GM19452 (cell line): ENCODE data around the gene RBM46.
"Not testable (repeated sequence)": the region's sequence is repeated elsewhere in the genome, so short reads cannot be mapped to it uniquely, and the experiment has no call there.

Experiments
- ATAC-seq: cut with Tn5 transposase; IDR thresholded peaks from one replicate; pipeline ENCODE4 v1.9.1; 2021; ENCODE audit not compliant: unreplicated experiment

Gene RBM46

DNA sequence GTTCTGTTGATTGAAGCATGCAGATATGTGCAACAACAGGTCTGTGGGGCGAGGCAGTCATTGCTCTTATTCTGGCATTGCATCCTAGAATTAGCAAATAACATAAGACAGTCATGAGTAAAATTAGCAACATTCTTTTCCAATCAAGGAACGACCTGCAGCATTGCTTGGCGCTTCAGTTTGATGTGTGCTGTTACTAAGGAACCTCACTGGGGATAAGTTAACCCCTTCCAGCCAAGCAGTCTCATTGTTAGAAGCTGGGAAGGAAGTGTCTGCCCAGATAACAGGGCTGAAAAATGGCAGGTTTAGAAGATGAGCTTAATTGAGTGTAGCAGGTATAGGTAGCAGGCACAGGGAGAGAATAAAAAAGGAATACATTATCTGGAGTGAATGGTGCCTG lies 55.4 kb downstream of the RBM46 start:
- ATAC-seq = no peak

DNA sequence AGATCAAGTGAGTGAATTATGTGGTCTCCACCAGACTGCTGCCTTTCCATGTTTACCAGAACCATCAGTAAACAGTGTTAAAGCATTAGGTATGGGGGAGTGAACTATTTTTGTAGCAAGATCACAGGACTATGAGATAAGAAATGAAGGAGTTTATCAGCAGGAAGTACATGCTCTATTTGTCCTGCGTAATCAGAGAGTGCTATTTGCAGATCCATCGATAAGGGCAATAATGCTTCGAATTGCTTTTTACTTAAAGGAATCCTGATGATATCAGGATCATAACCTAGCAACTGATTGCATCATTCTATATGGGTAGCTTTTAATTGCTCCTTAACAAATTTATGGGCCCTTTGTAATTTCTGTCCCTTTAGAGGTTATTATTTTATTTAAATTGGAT lies 57.1 kb downstream of the RBM46 start:
- ATAC-seq = no peak

DNA sequence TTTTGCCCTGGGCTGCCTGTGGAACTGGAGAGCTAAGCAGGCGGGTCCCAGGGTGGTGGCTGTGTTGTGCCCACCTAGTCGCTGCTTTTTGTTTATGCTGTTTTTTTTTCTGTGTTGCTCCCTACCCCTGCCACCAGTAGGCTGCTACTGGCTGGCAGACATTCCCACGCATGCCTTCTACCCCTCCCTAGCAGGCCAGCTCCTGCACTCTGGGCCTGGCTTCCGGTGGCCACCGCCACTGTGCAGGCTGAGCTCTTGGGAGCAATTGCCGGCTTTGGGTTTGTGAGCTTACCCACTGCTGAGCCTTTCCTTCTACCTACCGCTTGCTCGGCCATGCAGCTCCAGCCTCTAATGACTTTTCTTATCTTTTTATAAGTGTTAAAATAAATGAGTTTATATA lies 57.6 kb downstream of the RBM46 start:
- no peak for ATAC-seq

DNA sequence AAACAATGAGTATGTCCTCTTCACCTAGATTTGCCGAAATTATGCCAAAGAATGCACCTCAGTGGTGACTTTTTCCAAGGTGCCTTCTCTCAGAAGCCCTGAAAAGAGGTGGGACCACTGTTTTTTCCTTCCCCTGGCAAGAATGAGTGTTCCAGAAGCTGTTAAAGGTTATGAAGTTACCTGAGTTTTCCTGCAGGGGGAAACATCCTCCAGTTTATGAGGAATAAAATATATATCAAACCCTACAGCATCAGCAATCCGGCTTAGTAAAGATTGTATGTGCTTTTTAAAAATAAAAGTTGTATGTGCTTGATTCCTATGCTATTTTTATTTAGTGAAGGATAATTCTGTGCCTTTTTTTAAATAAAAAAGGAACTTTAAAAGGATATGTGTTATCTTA lies 73.3 kb downstream of the RBM46 start:
- ATAC-seq = no peak

DNA sequence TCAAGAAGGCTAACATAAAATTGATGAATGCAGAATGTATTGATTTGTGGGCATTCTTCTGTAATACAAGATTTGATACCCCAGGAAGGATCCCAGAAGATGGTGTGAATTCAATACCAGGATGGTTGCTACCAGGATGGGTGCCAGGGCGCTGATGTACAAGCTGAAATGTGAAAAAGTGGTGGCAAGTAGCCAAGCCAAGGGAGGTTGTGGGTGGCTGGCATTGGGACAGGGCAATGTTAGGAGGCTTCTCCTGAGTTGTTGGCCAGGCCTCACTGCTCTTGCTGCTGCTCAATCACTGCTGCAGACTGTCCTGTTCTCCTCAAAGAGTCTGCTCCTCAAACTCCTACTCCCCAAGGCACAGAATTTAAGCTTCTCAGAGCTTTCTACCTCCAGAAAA lies 77.1 kb downstream of the RBM46 start:
- no peak for ATAC-seq

DNA sequence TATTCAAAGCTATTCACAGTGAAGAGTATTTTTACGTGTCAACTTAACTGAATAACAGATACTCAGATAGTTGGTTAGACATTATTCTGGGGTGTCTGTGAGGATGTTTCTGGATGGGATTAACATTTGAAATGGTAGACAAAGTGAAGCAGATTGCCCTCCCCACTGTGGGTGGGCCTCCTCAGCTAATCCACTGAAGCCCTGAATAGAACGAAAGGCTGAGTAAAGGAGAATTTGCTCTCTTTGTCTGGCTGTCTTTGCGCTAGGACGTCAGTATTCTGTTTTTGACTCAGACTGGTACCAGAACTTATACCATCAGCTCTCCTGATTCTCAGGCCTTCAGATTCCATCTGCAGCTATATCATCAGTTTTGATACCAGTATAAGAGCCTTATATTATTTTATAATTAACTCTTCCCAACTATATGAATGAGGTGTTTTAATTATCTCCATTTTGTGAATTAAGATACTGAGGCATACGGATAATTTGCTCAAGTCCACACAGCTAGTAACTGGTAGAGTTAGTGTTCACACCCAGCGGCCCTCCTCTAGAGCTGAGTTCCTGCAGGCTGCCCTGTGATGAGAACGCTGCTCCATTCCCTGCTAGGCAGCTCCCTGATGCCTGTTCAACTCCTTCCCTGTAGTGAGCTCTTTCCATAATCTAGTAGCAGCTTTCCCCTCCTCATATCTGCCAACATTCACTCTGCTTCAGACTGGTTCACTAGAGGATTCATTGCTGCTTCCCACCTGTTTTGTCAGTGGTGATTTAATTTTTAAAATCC lies 87.5 kb downstream of the RBM46 start:
- ATAC-seq = no peak

DNA sequence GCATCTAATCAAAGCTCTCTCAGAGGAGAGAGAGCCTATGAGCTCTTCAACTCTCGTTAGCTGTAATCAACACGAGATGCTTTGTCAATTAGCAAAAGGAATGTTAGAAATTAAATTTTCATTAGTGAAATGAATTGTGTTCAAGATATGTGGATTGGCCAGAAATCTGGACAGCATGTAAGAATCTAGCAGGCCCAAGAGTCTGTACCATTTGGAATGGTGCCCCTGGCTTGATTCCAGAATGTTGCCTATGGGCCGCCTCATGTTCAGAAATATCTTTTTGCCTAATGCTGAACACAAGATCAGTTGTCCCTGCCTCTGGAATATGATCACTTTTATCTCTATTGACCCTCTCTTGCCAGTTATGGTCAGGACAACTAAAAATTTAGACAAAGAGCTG lies 88.2 kb downstream of the RBM46 start:
- no peak for ATAC-seq

DNA sequence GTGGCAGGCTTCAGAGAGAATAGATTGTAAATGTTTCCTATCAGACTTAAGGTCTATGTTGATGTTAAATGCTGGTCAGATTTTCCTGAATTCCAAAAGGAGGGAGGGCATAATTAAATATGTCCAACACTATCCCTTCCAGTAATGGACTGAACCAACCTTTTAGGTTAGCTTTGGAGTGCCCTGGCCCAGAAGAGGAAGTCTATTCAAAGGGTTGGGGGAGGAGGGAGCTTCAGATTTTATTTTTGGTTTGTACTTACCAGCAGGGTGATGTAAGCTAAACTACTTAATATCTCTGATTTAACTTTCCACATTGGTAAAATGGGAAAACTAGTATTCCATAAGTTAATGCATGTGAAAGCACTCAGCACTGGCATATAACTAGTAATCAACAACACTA lies 91.1 kb downstream of the RBM46 start:
- no peak for ATAC-seq

DNA sequence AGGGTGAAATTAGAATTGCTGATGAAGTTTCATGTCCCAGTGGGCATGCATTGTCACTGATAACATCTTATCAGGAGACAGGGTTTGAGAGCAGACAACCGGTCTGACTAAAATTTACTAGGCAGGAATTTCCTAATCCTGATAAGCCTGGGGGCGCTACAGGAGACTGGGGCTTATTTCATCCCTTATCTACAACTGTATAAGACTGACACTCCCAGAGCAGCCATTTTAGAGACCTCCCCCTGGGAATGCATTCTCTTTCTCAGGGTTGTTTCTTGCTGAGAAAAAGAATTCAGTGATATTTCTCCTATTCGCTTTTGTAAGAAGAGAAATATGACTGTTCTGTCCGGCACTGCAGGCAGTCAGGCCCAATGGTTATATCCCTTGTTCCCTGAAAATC lies 93.0 kb downstream of the RBM46 start:
- ATAC-seq = not testable (repeated sequence)

DNA sequence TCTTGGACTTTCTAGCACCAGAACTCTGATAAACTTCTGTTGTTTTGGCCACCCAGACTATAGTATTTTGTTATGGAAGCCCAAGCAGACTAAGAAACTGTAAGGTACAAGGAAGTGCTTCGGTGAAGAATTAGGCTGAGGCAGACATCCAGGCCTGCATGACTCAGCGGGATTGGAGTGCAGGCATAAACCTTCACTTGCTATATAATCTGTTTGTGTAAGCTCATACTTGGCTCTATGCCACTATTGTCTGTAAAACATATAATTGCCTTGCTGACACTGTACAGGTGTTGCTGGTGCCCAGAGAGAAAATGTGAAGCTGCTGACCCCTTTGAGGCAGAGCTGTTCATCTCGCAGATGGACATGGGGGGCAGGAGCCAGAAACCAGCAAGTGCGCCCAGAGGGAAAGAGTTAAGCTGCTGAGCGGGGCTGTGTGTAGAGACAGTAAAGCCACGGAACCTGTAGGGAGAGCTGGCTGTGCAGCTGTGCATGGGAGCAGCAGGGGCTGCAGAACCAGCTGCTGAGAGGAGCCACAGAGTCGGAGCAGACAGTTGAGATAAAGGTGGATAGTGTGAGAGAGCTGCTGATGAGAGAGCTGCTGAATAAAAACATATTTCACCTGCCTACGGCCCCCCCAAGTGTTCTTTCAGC lies 96.2 kb downstream of the RBM46 start:
- ATAC-seq = no peak
